H1 (cell line): ENCODE measurements around the gene COL5A3. TPM values are rescaled to one million over a fixed set of nuclear protein-coding genes. Genes with fewer than 3 reads are reported as not detected.

Experiments used
- CTCF ChIA-PET: fragments of 300-600 bp; sonication (Branson Sonifier 250); formaldehyde crosslinking; loops from one replicate; lab custom pipeline; 2021; ENCODE audit not compliant: partially characterized antibody; lab: Charles Lee
- POLR2A ChIA-PET: fragments of 300-600 bp; sonication (Branson Sonifier 250); formaldehyde crosslinking; loops from one replicate; lab custom pipeline; 2021; ENCODE audit warnings: inconsistent platforms; ENCODE audit not compliant: partially characterized antibody; lab: Charles Lee
- DNase-seq, 2 experiments: peaks; one replicate each; pipeline versions ENCODE4 v3.0.0 to v3.0.0-alpha.2; 2010 to 2022; ENCODE audit warnings: low spot score in 2 of 2, low read depth in 1 of 2, mixed read lengths in 1 of 2
- FAIRE-seq: peaks from 2 replicates; lab custom pipeline; 2011; peaks lifted over from hg19 to GRCh38; lab: Jason Lieb, UNC
- H2AFZ ChIP-seq: 2 replicates; pipeline ENCODE4 v1.8.1; 2012; ENCODE audit warnings: low read length, inconsistent platforms
- H2AK5ac ChIP-seq: 2 replicates; pipeline ENCODE4 v1.6.1; 2013; ENCODE audit warnings: low read depth, low read length
- H2BK120ac ChIP-seq: replicated peaks from 2 replicates; pipeline ENCODE3; 2013; ENCODE audit warnings: low read depth, low read length, inconsistent platforms
- H2BK12ac ChIP-seq: 2 replicates; pipeline ENCODE4 v1.6.1; 2013; ENCODE audit warnings: low read depth, low read length
- H2BK15ac ChIP-seq: 2 replicates; pipeline ENCODE4 v1.6.1; 2013; ENCODE audit warnings: low read length
- H2BK20ac ChIP-seq: 2 replicates; pipeline ENCODE4 v1.6.1; 2013; ENCODE audit warnings: low read length
- H2BK5ac ChIP-seq: 2 replicates; pipeline ENCODE4 v1.6.1; 2013; ENCODE audit warnings: low read depth, low read length
- H3K14ac ChIP-seq: 2 replicates; pipeline ENCODE4 v1.6.1; 2013; ENCODE audit warnings: inconsistent platforms; ENCODE audit not compliant: insufficient read length
- H3K18ac ChIP-seq: 2 replicates; pipeline ENCODE4 v1.6.1; 2013; ENCODE audit warnings: low read length; ENCODE audit errors: extremely low read depth
- H3K23ac ChIP-seq: 2 replicates; pipeline ENCODE4 v1.6.1; 2013; ENCODE audit warnings: inconsistent platforms; ENCODE audit not compliant: insufficient read length
- H3K23me2 ChIP-seq: 2 replicates; pipeline ENCODE4 v1.6.1; 2013; ENCODE audit warnings: low read depth, low read length
- H3K27ac ChIP-seq: 2 replicates; pipeline ENCODE4 v1.6.1; 2011; ENCODE audit warnings: low read depth, low read length, inconsistent platforms
- H3K27me3 ChIP-seq, 4 experiments: replicated peaks in 1 of 4; 1 replicate in 1 of 4; 2 replicates in 3 of 4; pipeline versions ENCODE4 v1.6.1 to v1.8.1; 2011 to 2013; ENCODE audit warnings: low read length in 3 of 4, mild to moderate bottlenecking in 3 of 4, inconsistent platforms in 2 of 4, mixed read lengths in 2 of 4, moderate library complexity in 1 of 4; ENCODE audit not compliant: control insufficient read depth in 3 of 4, insufficient read depth in 3 of 4; ENCODE audit errors: extremely low read depth in 1 of 4
- H3K36me3 ChIP-seq, 4 experiments: 2 replicates each; pipeline versions ENCODE4 v1.6.1 to v1.8.1; 2011 to 2013; ENCODE audit warnings: mild to moderate bottlenecking in 4 of 4, low read length in 3 of 4, moderate library complexity in 2 of 4, control low read depth in 1 of 4, inconsistent platforms in 1 of 4; ENCODE audit not compliant: insufficient read depth in 4 of 4, control insufficient read depth in 2 of 4
- H3K4ac ChIP-seq: replicated peaks from 2 replicates; pipeline ENCODE3; 2013; ENCODE audit warnings: low read length, low read depth, mixed read lengths, inconsistent platforms; ENCODE audit not compliant: insufficient read length
- H3K4me1 ChIP-seq, 4 experiments: replicated peaks in 1 of 4; 1 replicate in 1 of 4; 2 replicates in 3 of 4; pipeline versions ENCODE4 v1.6.1 to v1.8.1; 2011 to 2013; ENCODE audit warnings: low read length in 3 of 4, inconsistent platforms in 2 of 4, mixed read lengths in 1 of 4; ENCODE audit not compliant: insufficient read depth in 4 of 4, control insufficient read depth in 3 of 4
- H3K4me2 ChIP-seq, 2 experiments: 2 replicates each; pipeline versions ENCODE4 v1.6.1 to v1.8.1; 2011 to 2013; ENCODE audit warnings: low read depth in 2 of 2, low read length in 2 of 2, control low read depth in 1 of 2, inconsistent platforms in 1 of 2, mild to moderate bottlenecking in 1 of 2; ENCODE audit not compliant: insufficient read depth in 1 of 2
- H3K4me3 ChIP-seq, 4 experiments: fragments of 200-600, 300-600 bp in 1 of 4; sonication (generic), shearing (Covaris generic), sonication (Bioruptor Twin) in 1 of 4; 2 replicates each; pipeline versions ENCODE4 v1.5.1 to v1.8.1; 2011 to 2016; ENCODE audit warnings: low read length in 4 of 4, low read depth in 3 of 4, control low read depth in 2 of 4, inconsistent platforms in 2 of 4, mild to moderate bottlenecking in 2 of 4, mixed read lengths in 1 of 4, moderate library complexity in 1 of 4; ENCODE audit not compliant: insufficient read depth in 2 of 4; ENCODE audit errors: extremely low read depth in 1 of 4
- H3K56ac ChIP-seq: replicated peaks from 2 replicates; pipeline ENCODE3; 2013; ENCODE audit warnings: low read depth, mild to moderate bottlenecking, mixed read lengths, low read length, inconsistent platforms; ENCODE audit not compliant: insufficient read length
- H3K79me1 ChIP-seq: 2 replicates; pipeline ENCODE4 v1.6.1; 2013; ENCODE audit warnings: low read depth, low read length, control low read depth
- H3K79me2 ChIP-seq, 2 experiments: 2 replicates each; pipeline versions ENCODE4 v1.6.1 to v1.8.1; 2012 to 2013; ENCODE audit warnings: low read length in 2 of 2, mild to moderate bottlenecking in 2 of 2, inconsistent platforms in 1 of 2; ENCODE audit not compliant: insufficient read depth in 2 of 2, control insufficient read depth in 1 of 2
- H3K9ac ChIP-seq, 4 experiments: replicated peaks in 1 of 4; 1 replicate in 1 of 4; 2 replicates in 3 of 4; pipeline versions ENCODE4 v1.6.1 to v1.8.1; 2011 to 2013; ENCODE audit warnings: low read depth in 3 of 4, low read length in 3 of 4, control low read depth in 2 of 4, mild to moderate bottlenecking in 2 of 4, moderate library complexity in 2 of 4, inconsistent platforms in 1 of 4; ENCODE audit errors: extremely low read depth in 1 of 4
- H3K9me3 ChIP-seq, 2 experiments: 2 replicates each; pipeline versions ENCODE4 v1.6.1 to v1.8.1; 2012 to 2013; ENCODE audit warnings: mild to moderate bottlenecking in 2 of 2, moderate library complexity in 2 of 2, control low read depth in 1 of 2, inconsistent platforms in 1 of 2, low read depth in 1 of 2, low read length in 1 of 2, mixed read lengths in 1 of 2; ENCODE audit not compliant: insufficient read depth in 2 of 2
- H4K20me1 ChIP-seq, 2 experiments: replicated peaks in 1 of 2; 2 replicates each; pipeline versions ENCODE3 to v1.8.1; 2011 to 2013; ENCODE audit warnings: inconsistent platforms in 2 of 2, low read length in 2 of 2, mild to moderate bottlenecking in 1 of 2; ENCODE audit not compliant: insufficient read depth in 2 of 2, control insufficient read depth in 1 of 2
- H4K5ac ChIP-seq: 2 replicates; pipeline ENCODE4 v1.6.1; 2013; ENCODE audit warnings: low read length, low read depth, mixed read lengths, inconsistent platforms; ENCODE audit not compliant: insufficient read length
- H4K8ac ChIP-seq: 2 replicates; pipeline ENCODE4 v1.8.0; 2013; ENCODE audit warnings: mild to moderate bottlenecking, moderate library complexity, low read length, inconsistent platforms; ENCODE audit not compliant: insufficient read depth; ENCODE audit errors: extremely low read depth
- H4K91ac ChIP-seq: replicated peaks from 2 replicates; pipeline ENCODE3; 2013; ENCODE audit warnings: low read length, mixed read lengths, inconsistent platforms; ENCODE audit not compliant: insufficient read length
- BACH1 ChIP-seq: IDR thresholded peaks from 2 replicates; pipeline ENCODE4 v1.6.1; 2012; ENCODE audit warnings: low read length, improper control_type of control experiment
- CHD2 ChIP-seq: IDR thresholded peaks from 2 replicates; pipeline ENCODE4 v1.6.1; 2012; ENCODE audit warnings: low read length, improper control_type of control experiment
- CTBP2 ChIP-seq: IDR thresholded peaks from 2 replicates; pipeline ENCODE4 v1.7.0; 2011; ENCODE audit warnings: borderline replicate concordance, mild to moderate bottlenecking, moderate library complexity, mixed read lengths, low read length; ENCODE audit not compliant: insufficient read depth, insufficient read length
- GTF2F1 ChIP-seq: IDR thresholded peaks from 2 replicates; pipeline ENCODE4 v1.6.1; 2012; ENCODE audit warnings: low read depth, low read length, improper control_type of control experiment, borderline replicate concordance
- JUND ChIP-seq: IDR thresholded peaks from 2 replicates; pipeline ENCODE4 v1.6.1; 2011; ENCODE audit warnings: mild to moderate bottlenecking, improper control_type of control experiment, low read length
- NANOG ChIP-seq: IDR thresholded peaks from 2 replicates; pipeline ENCODE4 v1.6.1; 2011; ENCODE audit warnings: low read length, low read depth, mild to moderate bottlenecking, inconsistent platforms; ENCODE audit not compliant: insufficient read depth, poor library complexity, severe bottlenecking
- NRF1 ChIP-seq: IDR thresholded peaks from 2 replicates; pipeline ENCODE4 v1.6.1; 2011; ENCODE audit warnings: mild to moderate bottlenecking, low read depth, low read length, improper control_type of control experiment
- POLR2AphosphoS5 ChIP-seq: IDR thresholded peaks from 2 replicates; pipeline ENCODE4 v1.6.1; 2011; ENCODE audit warnings: low read depth, low read length
- POU5F1 ChIP-seq: IDR thresholded peaks from 2 replicates; pipeline ENCODE4 v1.6.1; 2011; ENCODE audit warnings: low read depth, mild to moderate bottlenecking, low read length, moderate library complexity
- RNF2 ChIP-seq: fragments of 200-900, 300-1000 bp; sonication (generic); IDR thresholded peaks from 2 replicates; pipeline ENCODE4 v1.7.1; 2016; ENCODE audit warnings: borderline replicate concordance, low read depth, mild to moderate bottlenecking, antibody characterized with exemption, low read length; ENCODE audit not compliant: poor library complexity, severe bottlenecking; ENCODE audit errors: missing control alignments
- TBP ChIP-seq: IDR thresholded peaks from 2 replicates; pipeline ENCODE4 v1.6.1; 2011; ENCODE audit warnings: low read depth, low read length, improper control_type of control experiment
- WGBS, 2 experiments: shearing (Covaris generic) in 1 of 2; methylation state at CpG; one replicate each; pipeline versions ENCODE4 v1.1.6 to v1.1.7; 2013 to 2015; ENCODE audit warnings: low lambda C conversion rate in 2 of 2, mixed read lengths in 2 of 2, inconsistent platforms in 1 of 2, low coverage in 1 of 2, missing lambda C conversion rate in 1 of 2; ENCODE audit not compliant: insufficient replicate concordance in 2 of 2, insufficient coverage in 1 of 2, insufficient read length in 1 of 2; ENCODE audit errors: extremely low coverage in 1 of 2, missing lambda C conversion rate in 1 of 2; 5-methylcytosine and 5-hydroxymethylcytosine counted together
- polyA plus RNA-seq, 7 experiments: library from polyadenylated mRNA; depleted of rRNA in 3 of 7; stranded (reverse) in 5 of 7; unstranded in 2 of 7; fragments of >200 nt in 5 of 7; fragments of 200-250 nt in 2 of 7; gene quantifications; 1 replicate in 5 of 7; 2 replicates in 1 of 7; 4 replicates in 1 of 7; pipeline versions ENCODE4 v1.2.1 to v1.2.3, GENCODE V29; 2011 to 2013; ENCODE audit warnings: missing spikeins in 2 of 7, mixed read lengths in 2 of 7
- total RNA-seq: library from RNA; stranded (reverse); fragmentation: NEBNext Ultra II Directional; extraction: Animal tissue kit (Norgen Biotek cat#: 25700); gene quantifications from 2 replicates; pipeline ENCODE4 v1.2.1, GENCODE V29; 2021
- TF ChIP-seq, protein P1 (sequence below): IDR thresholded peaks from 2 replicates; pipeline ENCODE4 v1.6.1; 2012; ENCODE audit warnings: low read length, inconsistent platforms

The COL5A3 gene
- total and polyA plus RNA-seq, 2 of the 8 experiments (the other 6 are each of a cell fraction or from before 2014, with no cell fraction given): 0.67 to 0.74 TPM

DNA sequence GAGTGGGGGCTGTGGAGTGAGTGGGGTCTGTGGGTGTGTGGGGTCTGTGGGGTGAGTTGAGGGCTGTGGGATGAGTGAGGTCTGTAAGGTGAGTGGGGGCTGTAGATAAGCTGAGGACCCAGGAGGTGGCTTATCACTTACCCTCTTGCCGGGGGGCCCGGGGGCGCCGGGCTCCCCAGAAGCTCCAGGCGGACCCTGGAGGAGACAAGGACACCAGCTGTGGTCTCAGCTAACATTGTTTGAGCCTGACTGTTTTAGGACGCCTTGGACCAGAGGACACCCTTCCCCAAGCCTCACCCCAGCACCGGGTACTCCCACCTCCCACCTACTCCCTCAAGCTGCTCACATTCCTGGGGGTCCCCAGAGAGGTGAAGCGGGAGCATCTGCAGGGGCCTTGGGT is 39.8 kb downstream of the COL5A3 start:
- Histone ChIP-seq H2BK12ac (no peak overlapping the region), H3K4me3 (no peak overlapping the region), H2BK20ac (no peak overlapping the region), H3K79me1 (no peaks in the 10 kb centered on the region), H4K20me1 (peaks cover 0 to 1% of the 10 kb centered on the region in 2 experiments), H2AK5ac (no peak overlapping the region), H2AFZ (no peak overlapping the region), H3K4me1 (peaks cover 0 to 9% (median 0%) of the 10 kb centered on the region in 4 experiments; a peak in 2 of 7 replicates), H3K14ac (no peak overlapping the region), H3K27ac (no peak overlapping the region), H3K18ac (no peak overlapping the region), H3K9me3 (no peaks in the 10 kb centered on the region), H3K79me2 (no peaks in the 10 kb centered on the region), H3K23ac (no peak overlapping the region), H3K4me2 (no peak overlapping the region), H2BK15ac (no peak overlapping the region), H3K4ac (no peak overlapping the region), H2BK5ac (no peak overlapping the region), H4K5ac (no peak overlapping the region), H2BK120ac (no peak overlapping the region), H4K91ac (no peak overlapping the region), H3K27me3 (peaks cover 0 to 10% (median 7%) of the 10 kb centered on the region in 4 experiments; a peak in 6 of 7 replicates), H4K8ac (no peak overlapping the region), H3K23me2 (peaks cover 13% of the 10 kb centered on the region; the same call in 1 of the 2 replicates), H3K36me3 (no peaks in the 10 kb centered on the region), H3K9ac (no peak overlapping the region), H3K56ac (no peak overlapping the region)
- DNase-seq: no peak
- CTCF ChIA-PET: interaction anchor here (1.0 to 1.2 kb wide), 2 partner anchors 30 to 38 kb away, joined by 3 to 5 read pairs; no protein-coding TSS in a partner anchor
- POLR2A ChIA-PET: no interaction called here
- FAIRE-seq: no peak
- 85% methylated on average over 2 of the region's 8 CpGs; no CpG with 5 or more reads in 1 of the 2 experiments for WGBS, 2 experiments
- TF ChIP-seq POU5F1 (no peak), GTF2F1 (no peak), JUND (no peak), TBP (no peak), RNF2 (no peak), POLR2AphosphoS5 (no peak), NRF1 (no peak), CTBP2 (no peak), CHD2 (no peak), BACH1 (no peak), NANOG (no peak)
- TF ChIP-seq, protein P1, sequence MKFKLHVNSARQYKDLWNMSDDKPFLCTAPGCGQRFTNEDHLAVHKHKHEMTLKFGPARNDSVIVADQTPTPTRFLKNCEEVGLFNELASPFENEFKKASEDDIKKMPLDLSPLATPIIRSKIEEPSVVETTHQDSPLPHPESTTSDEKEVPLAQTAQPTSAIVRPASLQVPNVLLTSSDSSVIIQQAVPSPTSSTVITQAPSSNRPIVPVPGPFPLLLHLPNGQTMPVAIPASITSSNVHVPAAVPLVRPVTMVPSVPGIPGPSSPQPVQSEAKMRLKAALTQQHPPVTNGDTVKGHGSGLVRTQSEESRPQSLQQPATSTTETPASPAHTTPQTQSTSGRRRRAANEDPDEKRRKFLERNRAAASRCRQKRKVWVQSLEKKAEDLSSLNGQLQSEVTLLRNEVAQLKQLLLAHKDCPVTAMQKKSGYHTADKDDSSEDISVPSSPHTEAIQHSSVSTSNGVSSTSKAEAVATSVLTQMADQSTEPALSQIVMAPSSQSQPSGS: no peak
